Adipose tissue (tissue), 3 donors: Measurements from ENCODE around the gene MBOAT7. TPM values are rescaled to one million over a fixed set of nuclear protein-coding genes. Genes with fewer than 3 reads are reported as not detected.

Experiments
- H3K27ac ChIP-seq: one replicate; pipeline ENCODE4 v1.5.1; 2013; ENCODE audit warnings: low read depth, low read length
- WGBS, 3 donors: extraction: QIAGEN DNeasy Blood & Tissue Kit; methylation state at CpG; one replicate each; pipeline ENCODE4 v1.1.7; 2013; 5-methylcytosine and 5-hydroxymethylcytosine counted together
- polyA plus RNA-seq, 3 donors: library from polyadenylated mRNA; stranded (reverse); fragments of 200-250 nt; gene quantifications; one replicate each; pipeline ENCODE4 v1.2.3, GENCODE V29; 2013
- donor health status: healthy with polysubstance abuse.
- donor health status: Bipolar disorder and iron deficiency.
- donor health status: healthy.

Gene MBOAT7
- polyA plus RNA-seq, 3 donors: 18.8 to 32.0 (median 27.5) TPM

DNA sequence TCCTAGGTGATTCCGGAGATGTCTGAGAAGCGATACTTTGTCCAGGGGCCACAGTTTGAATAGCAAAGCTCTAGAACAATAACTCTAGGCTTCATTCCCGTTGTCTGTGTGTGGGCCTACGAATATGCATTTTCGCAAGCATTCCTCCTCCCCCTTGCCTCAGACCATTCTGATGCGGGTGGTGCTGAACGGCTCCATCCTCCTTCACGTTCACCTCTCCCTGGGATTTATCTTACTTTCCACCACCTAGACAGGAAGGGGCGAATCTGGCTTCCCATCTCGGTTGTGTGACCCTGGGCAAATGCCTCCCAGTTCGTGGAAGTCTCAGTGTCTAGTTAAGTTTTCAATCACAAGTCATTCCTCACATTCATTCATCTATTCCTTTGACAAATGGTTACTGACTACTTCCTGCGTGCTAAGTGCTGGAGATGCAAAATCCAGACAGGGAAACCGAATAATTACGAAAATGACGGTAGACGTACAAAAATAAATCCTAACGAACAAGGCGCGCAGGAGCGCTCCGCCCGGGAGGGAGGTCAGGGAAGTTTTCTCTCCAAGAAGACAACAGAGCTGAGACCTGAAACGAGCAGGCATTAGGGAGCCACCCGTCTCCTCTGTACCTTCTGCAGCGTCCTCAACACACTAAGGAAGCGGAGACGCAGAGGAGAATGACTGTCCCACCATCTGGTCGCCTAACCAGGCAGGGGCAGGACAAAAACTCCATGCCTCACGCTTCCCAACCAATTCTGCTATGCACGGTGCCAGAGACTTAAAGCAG, 53.1 kb downstream of the MBOAT7 start:
- H3K27ac ChIP-seq: no peak overlapping the region
- 2 to 5% (median 5%) methylated on average over 30 of the region's 30 CpGs for WGBS, 3 donors

DNA sequence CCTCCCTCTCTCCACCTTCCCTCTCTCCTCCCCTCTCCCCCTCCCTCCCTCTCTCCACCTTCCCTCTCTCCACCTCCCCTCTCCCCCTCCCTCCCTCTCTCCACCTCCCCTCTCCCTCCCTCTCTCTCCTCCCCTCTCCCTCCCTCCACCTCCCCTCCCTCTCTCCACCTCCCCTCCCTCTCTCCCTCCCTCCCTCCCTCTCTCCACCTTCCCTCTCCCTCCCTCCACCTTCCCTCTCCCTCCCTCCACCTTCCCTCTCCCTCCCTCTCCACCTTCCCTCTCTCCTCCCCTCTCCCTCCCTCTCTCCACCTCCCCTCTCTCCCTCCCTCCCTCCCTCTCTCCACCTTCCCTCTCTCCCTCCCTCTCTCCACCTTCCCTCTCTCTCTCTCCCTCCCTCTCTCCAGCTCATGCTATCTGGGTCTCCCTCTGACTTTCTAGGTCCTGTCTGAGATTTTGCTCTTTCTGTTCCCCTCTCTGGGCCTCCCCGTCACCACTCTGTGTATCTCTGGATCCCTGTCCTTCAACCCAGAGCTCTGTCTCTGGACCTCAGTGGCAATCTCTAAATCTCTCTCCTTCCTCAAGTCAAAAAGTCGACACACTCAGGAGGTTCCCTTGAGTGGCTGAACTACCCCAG, 55.3 kb downstream of the MBOAT7 start:
- no peak overlapping the region for H3K27ac ChIP-seq
- 61 to 73% (median 68%) methylated on average over 2 of the region's 2 CpGs for WGBS, 3 donors

DNA sequence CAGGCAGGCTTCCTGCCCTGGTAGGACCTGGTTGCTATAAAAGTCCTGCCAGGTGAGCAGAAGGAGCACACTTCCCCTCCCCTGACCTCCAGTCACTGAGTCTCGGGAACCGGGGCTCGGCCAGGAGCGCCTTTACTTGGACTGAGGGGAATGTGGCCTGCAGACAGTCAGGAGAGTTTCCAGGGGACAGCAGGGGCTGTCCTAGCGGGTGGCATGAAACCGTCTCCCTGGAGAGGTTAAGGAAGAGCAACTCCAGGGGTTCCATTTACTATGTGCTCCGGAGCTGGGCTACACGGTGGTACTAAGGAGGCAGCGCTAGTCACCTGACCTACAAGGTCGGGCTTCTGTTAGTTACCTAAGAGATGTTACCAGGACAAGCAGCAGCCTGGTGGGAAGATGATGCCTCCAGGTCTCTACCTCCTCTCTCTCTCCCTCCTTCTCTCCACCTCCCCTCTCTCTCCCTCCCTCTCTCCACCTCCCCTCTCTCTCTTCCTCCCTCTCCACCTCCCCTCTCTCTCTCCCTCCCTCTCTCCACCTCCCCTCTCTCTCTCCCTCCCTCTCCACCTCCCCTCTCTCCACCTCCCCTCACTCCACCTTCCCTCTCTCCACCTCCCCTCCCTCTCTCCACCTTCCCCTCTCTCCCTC, 55.9 kb downstream of the MBOAT7 start:
- 79 to 83% (median 82%) methylated on average over 10 of the region's 10 CpGs for WGBS, 3 donors
- H3K27ac ChIP-seq: no peak overlapping the region

DNA sequence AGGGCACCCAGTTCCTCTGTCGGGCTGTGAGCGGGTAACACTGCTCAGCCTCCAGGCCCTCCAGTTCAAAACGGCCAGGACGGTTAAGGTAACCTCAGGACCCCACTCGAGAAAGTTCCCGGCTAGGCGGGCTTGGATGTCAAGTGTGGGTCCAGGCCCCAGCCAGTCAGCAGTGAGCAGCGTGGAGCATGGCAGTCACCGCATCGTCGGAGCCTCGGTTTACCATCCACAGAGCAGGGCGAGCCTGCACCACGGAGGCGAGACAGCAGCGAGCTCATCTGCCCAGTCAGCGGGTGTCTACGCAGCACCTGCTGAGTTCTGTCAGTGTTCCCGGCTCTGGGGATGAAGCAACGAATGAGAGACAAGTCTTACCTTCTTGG, 59.8 kb downstream of the MBOAT7 start:
- whole genome bisulfite sequencing, 3 donors: 96 to 97% (median 96%) methylated on average over 20 of the region's 20 CpGs
- no peak overlapping the region for H3K27ac ChIP-seq

DNA sequence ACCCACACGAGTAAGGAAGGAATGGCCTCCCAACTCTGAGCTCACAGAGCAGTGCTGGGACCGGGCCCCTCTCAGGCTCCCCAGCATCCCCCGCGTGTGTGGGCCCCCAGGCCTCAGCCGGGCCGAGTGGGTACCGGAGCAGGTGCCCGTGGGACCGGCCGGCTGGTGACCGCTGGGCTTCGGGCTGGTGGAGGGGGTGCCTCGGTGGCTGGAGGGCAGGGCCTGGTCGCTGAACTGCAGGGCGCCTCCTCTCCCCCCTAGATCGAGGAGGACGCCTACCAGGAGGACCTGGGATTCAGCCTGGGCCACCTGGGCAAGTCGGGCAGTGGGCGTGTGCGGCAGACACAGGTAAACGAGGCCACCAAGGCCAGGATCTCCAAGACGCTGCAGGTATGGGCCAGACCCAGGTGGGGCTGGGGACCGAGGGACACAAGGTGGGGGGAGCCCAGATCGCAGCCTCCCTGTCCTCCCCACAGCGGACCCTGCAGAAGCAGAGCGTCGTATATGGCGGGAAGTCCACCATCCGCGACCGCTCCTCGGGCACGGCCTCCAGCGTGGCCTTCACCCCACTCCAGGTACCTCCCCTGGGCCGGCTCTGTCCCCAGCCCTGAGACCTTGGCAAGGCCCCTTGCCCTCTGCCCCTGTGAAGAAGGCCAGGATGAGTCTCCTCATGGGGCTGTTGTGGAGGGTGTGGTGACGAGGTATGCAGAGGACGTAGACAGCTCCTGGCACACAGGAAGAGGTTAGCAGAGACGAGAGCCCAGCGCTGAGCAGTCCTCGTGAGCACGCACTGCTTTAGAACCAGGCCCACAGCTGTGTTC, 60.4 kb downstream of the MBOAT7 start:
- H3K27ac ChIP-seq: no peak overlapping the region
- WGBS, 3 donors: 96 to 99% (median 96%) methylated on average over 40 to 41 of the region's 41 CpGs

DNA sequence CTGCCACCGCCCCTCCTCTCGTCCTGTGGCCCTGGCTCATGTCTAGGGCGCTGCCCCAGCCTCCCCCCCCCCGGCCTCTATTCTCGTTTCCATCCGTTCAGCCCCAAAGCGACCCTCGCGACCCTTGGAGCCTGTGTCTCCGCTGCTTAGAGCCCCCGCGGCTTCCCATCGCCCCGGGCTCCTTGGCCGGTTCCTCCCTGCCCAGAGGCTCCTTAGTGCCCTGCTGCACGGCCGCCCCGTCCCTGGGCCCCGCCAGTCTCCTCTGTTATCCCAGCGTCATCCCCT, 61.0 kb downstream of the MBOAT7 start:
- no peak overlapping the region for H3K27ac ChIP-seq
- 90 to 95% (median 94%) methylated on average over 20 of the region's 20 CpGs for WGBS, 3 donors

DNA sequence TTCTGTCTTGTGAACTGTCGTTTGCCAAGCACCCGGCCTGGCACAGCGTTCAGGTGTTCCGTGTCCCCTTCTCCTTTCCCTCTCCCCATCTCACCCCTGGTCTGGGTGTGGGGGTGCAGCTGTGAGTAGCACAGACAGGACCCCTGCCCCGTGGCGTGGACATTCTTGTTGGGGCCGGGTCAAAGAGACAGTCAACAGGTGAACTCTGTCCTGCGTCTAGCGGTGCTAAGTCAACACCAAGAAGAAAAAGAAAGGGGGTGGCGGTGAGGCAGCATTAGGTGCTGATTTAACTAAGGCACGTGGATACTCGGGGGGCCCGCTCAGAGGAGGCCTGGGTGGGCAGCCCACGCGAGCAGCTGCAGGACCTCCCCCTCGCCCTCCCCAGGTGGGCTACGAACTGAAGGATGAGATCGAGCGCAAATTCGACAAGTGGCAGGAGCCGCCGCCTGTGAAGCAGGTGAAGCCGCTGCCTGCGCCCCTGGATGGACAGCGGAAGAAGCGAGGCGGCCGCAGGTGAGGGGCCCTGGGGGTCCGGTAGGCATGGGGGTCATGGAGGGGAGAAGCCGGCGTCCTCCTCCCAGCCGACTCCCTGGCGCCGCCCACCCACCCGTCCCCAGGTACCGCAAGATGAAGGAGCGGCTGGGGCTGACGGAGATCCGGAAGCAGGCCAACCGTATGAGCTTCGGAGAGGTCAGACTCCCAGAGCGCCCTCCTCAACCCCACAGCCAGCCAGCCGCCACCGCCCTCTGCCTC, 61.5 kb downstream of the MBOAT7 start:
- WGBS, 3 donors: 87 to 93% (median 88%) methylated on average over 34 to 44 of the region's 44 CpGs
- H3K27ac ChIP-seq: no peak overlapping the region

DNA sequence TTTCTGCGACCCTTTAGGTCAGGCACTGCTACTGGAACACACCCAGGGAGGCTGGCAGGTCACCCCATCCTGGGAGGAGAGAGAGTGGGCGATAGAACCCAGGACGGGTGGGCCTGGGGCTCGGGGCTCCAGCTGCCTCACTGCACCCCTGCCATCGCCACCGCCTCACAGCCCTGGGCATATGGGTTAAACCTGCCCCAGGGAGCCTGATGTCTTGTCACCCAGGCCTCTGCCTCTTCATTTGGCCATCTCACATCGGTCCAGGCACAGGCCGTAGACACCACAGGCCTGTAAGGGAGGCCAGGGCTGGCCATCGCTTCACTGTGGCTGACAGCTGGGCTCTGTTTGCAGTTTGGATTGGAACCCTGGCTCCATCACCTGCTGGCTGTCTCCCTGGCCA, 63.7 kb downstream of the MBOAT7 start:
- no peak overlapping the region for H3K27ac ChIP-seq
- WGBS, 3 donors: 86 to 90% (median 88%) methylated on average over 9 of the region's 9 CpGs

DNA sequence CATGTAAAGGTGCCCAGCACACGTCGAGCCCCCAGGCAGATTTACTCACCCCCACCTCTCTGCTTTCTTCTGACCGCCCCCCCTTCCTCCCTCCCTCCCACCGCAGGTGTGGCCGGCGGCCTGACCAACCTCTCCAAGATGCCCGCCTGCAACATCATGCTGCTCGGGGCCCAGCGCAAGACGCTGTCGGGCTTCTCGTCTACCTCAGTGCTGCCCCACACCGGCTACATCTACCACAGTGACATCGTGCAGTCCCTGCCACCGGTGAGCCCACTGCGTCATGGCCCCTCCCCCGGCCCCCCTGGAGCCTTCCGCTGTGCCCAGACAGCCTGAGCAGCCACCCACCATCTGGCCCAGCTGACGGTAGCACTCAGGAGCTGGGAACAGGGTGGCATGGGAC, 65.0 kb downstream of the MBOAT7 start:
- no peak overlapping the region for H3K27ac ChIP-seq
- 93 to 96% (median 93%) methylated on average over 18 to 19 of the region's 19 CpGs for WGBS, 3 donors

DNA sequence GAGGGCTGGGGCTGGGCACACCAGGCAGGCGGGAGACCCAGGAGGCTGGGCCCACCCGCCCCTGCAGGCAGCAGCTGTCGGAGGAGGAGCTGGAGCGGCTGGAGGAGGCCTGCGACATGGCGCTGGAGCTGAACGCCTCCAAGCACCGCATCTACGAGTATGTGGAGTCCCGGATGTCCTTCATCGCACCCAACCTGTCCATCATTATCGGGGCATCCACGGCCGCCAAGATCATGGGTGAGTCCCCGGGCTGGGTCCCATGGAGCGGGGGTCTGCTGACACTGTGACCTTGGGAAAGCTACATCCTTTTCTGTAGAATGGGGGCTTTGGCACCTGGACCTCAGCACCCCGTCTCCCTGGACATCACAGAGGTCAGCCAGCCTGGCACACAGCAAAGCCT, 65.7 kb downstream of the MBOAT7 start:
- WGBS, 3 donors: 89 to 94% (median 94%) methylated on average over 16 to 17 of the region's 17 CpGs

More for the DNA sequence above, 65.7 kb downstream of the MBOAT7 start:
- H3K27ac ChIP-seq: no peak overlapping the region

Other genes with a start within 250 kb of the MBOAT7 start
- under 1 TPM; 0.02 to 0.34 (median 0.04) TPM for gene CACNG8, start 226.6 kb downstream of the MBOAT7 start, polyA plus RNA-seq
- gene CACNG6, start 197.9 kb downstream of the MBOAT7 start, polyA plus RNA-seq: not detected
- 1 to 10 TPM in 1 of 3 donors, under 1 TPM in 1, not detected in 1; 0.76 to 2.1 TPM for gene VSTM1, start 125.7 kb downstream of the MBOAT7 start, polyA plus RNA-seq
- not detected for gene TARM1, start 108.2 kb downstream of the MBOAT7 start, polyA plus RNA-seq
- gene OSCAR, start 88.8 kb downstream of the MBOAT7 start, polyA plus RNA-seq: 1 to 10 TPM in 2 of 3 donors, under 1 TPM in 1; 0.37 to 6.4 (median 3.5) TPM
- gene NDUFA3, start 86.7 kb downstream of the MBOAT7 start, polyA plus RNA-seq: 100 to 1,000 TPM in 2 of 3 donors, 10 to 100 TPM in 1; 53.4 to 243 (median 185) TPM
- gene TFPT, start 73.9 kb downstream of the MBOAT7 start, polyA plus RNA-seq: 10 to 100 TPM in 2 of 3 donors, 1 to 10 TPM in 1; 7.2 to 17.9 (median 11.8) TPM
- 10 to 100 TPM; 21.0 to 47.7 (median 46.6) TPM for gene PRPF31, start 73.8 kb downstream of the MBOAT7 start, polyA plus RNA-seq
- 10 to 100 TPM; 19.4 to 23.6 (median 20.7) TPM for gene CNOT3, start 51.8 kb downstream of the MBOAT7 start, polyA plus RNA-seq
- gene LENG1, start 29.9 kb downstream of the MBOAT7 start, polyA plus RNA-seq: 1 to 10 TPM; 5.1 to 7.2 (median 6.2) TPM
- 10 to 100 TPM in 1 of 3 donors, 1 to 10 TPM in 2; 3.1 to 44.8 (median 6.4) TPM for gene TMC4, start 16.4 kb downstream of the MBOAT7 start, polyA plus RNA-seq
- gene TSEN34, start 1.7 kb upstream of the MBOAT7 start, polyA plus RNA-seq: 10 to 100 TPM; 32.8 to 45.0 (median 39.6) TPM
- 1,000 to 10,000 TPM; 3,750 to 5,284 (median 4,831) TPM for gene RPS9, start 11.3 kb upstream of the MBOAT7 start, polyA plus RNA-seq
- 10 to 100 TPM in 1 of 3 donors, 1 to 10 TPM in 2; 2.0 to 29.9 (median 6.1) TPM for gene LILRB3, start 33.4 kb upstream of the MBOAT7 start, polyA plus RNA-seq
- gene LILRA6, start 53.2 kb upstream of the MBOAT7 start, polyA plus RNA-seq: 10 to 100 TPM in 1 of 3 donors, 1 to 10 TPM in 1, under 1 TPM in 1; 0.72 to 10.1 (median 3.4) TPM
- 10 to 100 TPM in 2 of 3 donors, 1 to 10 TPM in 1; 1.4 to 16.7 (median 13.5) TPM for gene LILRB5, start 67.7 kb upstream of the MBOAT7 start, polyA plus RNA-seq
- gene LILRB2, start 91.5 kb upstream of the MBOAT7 start, polyA plus RNA-seq: 10 to 100 TPM in 1 of 3 donors, 1 to 10 TPM in 2; 2.2 to 14.6 (median 2.4) TPM
- gene LILRA5, start 123.6 kb upstream of the MBOAT7 start, polyA plus RNA-seq: 10 to 100 TPM in 2 of 3 donors, 1 to 10 TPM in 1; 2.2 to 31.5 (median 14.3) TPM
- under 1 TPM in 1 of 3 donors, not detected in 2; 0.03 TPM for gene LILRA4, start 149.6 kb upstream of the MBOAT7 start, polyA plus RNA-seq
- gene LAIR1, start 175.4 kb upstream of the MBOAT7 start, polyA plus RNA-seq: 10 to 100 TPM in 2 of 3 donors, 1 to 10 TPM in 1; 8.2 to 75.8 (median 17.2) TPM
- gene TTYH1, start 225.9 kb upstream of the MBOAT7 start, polyA plus RNA-seq: 10 to 100 TPM in 1 of 3 donors, under 1 TPM in 2; 0.70 to 11.9 (median 0.79) TPM